ENCODE results near the gene KANK4.

DNA sequence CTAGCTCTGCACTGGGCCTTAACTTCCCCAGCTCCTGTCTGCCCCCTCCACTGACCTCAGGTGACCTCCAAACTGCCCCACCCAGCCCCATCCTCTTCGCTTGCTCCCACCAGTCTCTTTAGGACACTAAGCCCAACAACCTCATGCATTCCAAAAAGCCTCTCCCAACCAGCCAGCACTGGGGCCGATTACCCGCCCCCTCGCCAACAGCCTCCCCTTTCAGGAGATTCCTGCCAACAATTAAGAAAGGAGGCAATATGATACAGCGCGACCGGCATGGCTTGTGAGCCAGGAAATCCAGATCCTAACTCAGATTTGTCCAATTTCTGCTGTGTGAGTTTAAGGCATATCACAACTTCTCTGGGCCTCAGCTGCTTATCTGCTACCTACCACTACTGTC lies 14.7 kb downstream of the KANK4 start:
- TF ChIP-seq, protein P1, sequence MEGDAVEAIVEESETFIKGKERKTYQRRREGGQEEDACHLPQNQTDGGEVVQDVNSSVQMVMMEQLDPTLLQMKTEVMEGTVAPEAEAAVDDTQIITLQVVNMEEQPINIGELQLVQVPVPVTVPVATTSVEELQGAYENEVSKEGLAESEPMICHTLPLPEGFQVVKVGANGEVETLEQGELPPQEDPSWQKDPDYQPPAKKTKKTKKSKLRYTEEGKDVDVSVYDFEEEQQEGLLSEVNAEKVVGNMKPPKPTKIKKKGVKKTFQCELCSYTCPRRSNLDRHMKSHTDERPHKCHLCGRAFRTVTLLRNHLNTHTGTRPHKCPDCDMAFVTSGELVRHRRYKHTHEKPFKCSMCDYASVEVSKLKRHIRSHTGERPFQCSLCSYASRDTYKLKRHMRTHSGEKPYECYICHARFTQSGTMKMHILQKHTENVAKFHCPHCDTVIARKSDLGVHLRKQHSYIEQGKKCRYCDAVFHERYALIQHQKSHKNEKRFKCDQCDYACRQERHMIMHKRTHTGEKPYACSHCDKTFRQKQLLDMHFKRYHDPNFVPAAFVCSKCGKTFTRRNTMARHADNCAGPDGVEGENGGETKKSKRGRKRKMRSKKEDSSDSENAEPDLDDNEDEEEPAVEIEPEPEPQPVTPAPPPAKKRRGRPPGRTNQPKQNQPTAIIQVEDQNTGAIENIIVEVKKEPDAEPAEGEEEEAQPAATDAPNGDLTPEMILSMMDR (IDR thresholded peaks at IDR 0.05): no peak
- TF ChIP-seq POLR2A (IDR thresholded peaks at IDR 0.05) (no peak), EP300 (IDR thresholded peaks at IDR 0.05) (no peak)
